ENCODE measurements around the gene OTUD5. TPM values are rescaled to one million over a fixed set of nuclear protein-coding genes. Genes with fewer than 3 reads are reported as not detected.

OTUD5 gene
- total and polyA plus RNA-seq, 2 donors from 2014 or later, result 40.2 to 56.2 TPM

DNA sequence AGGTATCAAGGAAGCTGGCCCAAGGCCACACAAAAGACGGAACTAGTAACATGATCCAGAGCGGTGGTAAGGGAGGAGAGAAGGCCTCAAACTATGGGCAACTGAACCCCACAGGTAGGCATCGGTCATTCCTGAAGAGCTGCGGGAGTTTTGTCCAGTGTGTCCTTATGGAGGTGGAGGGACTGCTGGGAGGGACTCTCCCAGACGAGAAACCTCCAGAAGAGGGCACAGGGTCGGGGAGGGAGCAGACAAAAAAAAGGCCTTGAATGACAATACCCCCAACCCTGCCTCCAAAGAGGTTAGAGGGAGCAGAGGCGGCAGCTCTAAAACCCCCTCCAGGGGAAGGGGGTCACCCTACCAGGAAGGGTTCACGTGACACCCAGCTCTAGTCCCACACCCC is 53.2 kb downstream of the OTUD5 start:
- peak in 1 of 5 donors; percentile 29 for DNase-seq
- no peak overlapping the region for H3K9ac ChIP-seq (ENCODE audit: low read length in 3 of 3)
- peaks cover 0 to 14% (median 9%) of the 10 kb centered on the region in 3 donors for H3K36me3 ChIP-seq (ENCODE audit: control insufficient read depth in 2 of 3, insufficient read depth in 3 of 3, low read length in 3 of 3)
- H3K4me1 ChIP-seq (ENCODE audit: control insufficient read depth in 2 of 3, insufficient read depth in 2 of 3, low read depth in 1 of 3, low read length in 3 of 3), result no peaks in the 10 kb centered on the region
- no peak overlapping the region for H3K4me3 ChIP-seq (ENCODE audit: low read length in 3 of 3)
- TF ChIP-seq, protein P1, sequence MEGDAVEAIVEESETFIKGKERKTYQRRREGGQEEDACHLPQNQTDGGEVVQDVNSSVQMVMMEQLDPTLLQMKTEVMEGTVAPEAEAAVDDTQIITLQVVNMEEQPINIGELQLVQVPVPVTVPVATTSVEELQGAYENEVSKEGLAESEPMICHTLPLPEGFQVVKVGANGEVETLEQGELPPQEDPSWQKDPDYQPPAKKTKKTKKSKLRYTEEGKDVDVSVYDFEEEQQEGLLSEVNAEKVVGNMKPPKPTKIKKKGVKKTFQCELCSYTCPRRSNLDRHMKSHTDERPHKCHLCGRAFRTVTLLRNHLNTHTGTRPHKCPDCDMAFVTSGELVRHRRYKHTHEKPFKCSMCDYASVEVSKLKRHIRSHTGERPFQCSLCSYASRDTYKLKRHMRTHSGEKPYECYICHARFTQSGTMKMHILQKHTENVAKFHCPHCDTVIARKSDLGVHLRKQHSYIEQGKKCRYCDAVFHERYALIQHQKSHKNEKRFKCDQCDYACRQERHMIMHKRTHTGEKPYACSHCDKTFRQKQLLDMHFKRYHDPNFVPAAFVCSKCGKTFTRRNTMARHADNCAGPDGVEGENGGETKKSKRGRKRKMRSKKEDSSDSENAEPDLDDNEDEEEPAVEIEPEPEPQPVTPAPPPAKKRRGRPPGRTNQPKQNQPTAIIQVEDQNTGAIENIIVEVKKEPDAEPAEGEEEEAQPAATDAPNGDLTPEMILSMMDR (IDR thresholded peaks at IDR 0.05; ENCODE audit: borderline replicate concordance, extremely low read depth, insufficient read depth), result no peak
- no peak overlapping the region for H3K27ac ChIP-seq (ENCODE audit: low read depth in 2 of 2, low read length in 2 of 2)
- H3K9me3 ChIP-seq (ENCODE audit: control insufficient read depth in 2 of 3, insufficient read depth in 1 of 3, low read length in 3 of 3), result no peaks in the 10 kb centered on the region
- intact Hi-C loops (cut with DNase I), result no loop called here
- no peaks in the 10 kb centered on the region for H3K27me3 ChIP-seq (ENCODE audit: control insufficient read depth, insufficient read depth, low read length)
- FAIRE-seq, result no peak

DNA sequence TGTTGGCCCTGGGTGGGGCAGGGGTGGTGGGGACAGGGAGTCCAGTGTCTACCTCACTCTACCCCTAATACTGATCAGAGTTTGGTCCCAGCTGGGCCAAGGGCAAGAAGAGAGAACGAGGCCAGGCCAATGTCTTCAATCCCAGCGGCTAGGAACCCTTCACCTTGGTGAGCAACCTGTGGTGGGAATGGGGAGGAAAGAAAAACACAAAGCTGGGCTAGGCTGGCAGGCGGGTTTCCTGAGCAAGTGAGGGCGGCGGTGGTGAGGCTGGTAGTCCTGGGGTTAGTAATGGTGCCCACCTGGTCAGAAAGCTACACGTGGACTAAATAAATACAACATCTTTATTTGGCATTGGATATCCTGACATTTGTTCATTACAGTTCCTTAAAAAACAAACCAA is 54.1 kb downstream of the OTUD5 start:
- peaks cover 0 to 14% (median 9%) of the 10 kb centered on the region in 3 donors for H3K36me3 ChIP-seq (ENCODE audit: control insufficient read depth in 2 of 3, insufficient read depth in 3 of 3, low read length in 3 of 3)
- FAIRE-seq, result no peak
- no peaks in the 10 kb centered on the region for H3K27me3 ChIP-seq (ENCODE audit: control insufficient read depth, insufficient read depth, low read length)
- H3K9ac ChIP-seq (ENCODE audit: low read length in 3 of 3), result no peak overlapping the region
- no peak overlapping the region for H3K27ac ChIP-seq (ENCODE audit: low read depth in 2 of 2, low read length in 2 of 2)
- intact Hi-C loops (cut with DNase I), result no loop called here
- no peaks in the 10 kb centered on the region for H3K9me3 ChIP-seq (ENCODE audit: control insufficient read depth in 2 of 3, insufficient read depth in 1 of 3, low read length in 3 of 3)
- peaks cover 0 to 2% (median 0%) of the 10 kb centered on the region in 3 donors for H3K4me1 ChIP-seq (ENCODE audit: control insufficient read depth in 2 of 3, insufficient read depth in 2 of 3, low read depth in 1 of 3, low read length in 3 of 3)
- no peak overlapping the region for H3K4me3 ChIP-seq (ENCODE audit: low read length in 3 of 3)
- TF ChIP-seq, protein P1 (IDR thresholded peaks at IDR 0.05; ENCODE audit: borderline replicate concordance, extremely low read depth, insufficient read depth), result no peak
- peak in 1 of 5 donors; percentile 36 for DNase-seq

DNA sequence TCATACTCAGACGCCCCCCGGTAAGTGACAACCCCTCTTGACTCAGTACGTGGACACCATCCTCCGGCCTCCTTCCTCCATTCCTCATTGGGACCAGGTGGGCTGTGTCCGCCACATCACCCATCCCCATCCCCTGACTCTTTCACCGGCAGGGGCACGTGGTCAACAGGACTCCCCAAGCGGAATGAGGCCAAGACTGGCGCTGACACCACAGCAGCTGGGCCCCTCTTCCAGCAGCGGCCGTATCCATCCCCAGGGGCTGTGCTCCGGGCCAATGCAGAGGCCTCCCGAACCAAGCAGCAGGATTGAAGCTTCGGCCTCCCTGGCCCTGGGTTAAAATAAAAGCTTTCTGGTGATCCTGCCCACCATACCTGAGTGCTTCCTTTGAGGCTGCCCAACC is 54.6 kb downstream of the OTUD5 start:
- Histone ChIP-seq H3K9me3 (ENCODE audit: control insufficient read depth in 2 of 3, insufficient read depth in 1 of 3, low read length in 3 of 3) (no peaks in the 10 kb centered on the region), H3K27me3 (ENCODE audit: control insufficient read depth, insufficient read depth, low read length) (no peaks in the 10 kb centered on the region), H3K4me3 (ENCODE audit: low read length in 3 of 3) (no peak overlapping the region), H3K36me3 (ENCODE audit: control insufficient read depth in 2 of 3, insufficient read depth in 3 of 3, low read length in 3 of 3) (peaks cover 0 to 14% (median 9%) of the 10 kb centered on the region in 3 donors), H3K4me1 (ENCODE audit: control insufficient read depth in 2 of 3, insufficient read depth in 2 of 3, low read depth in 1 of 3, low read length in 3 of 3) (peaks cover 0 to 2% (median 0%) of the 10 kb centered on the region in 3 donors), H3K9ac (ENCODE audit: low read length in 3 of 3) (no peak overlapping the region), H3K27ac (ENCODE audit: low read depth in 2 of 2, low read length in 2 of 2) (no peak overlapping the region)
- intact Hi-C loops (cut with DNase I), result no loop called here
- DNase-seq (peak in 1 of 5 donors; percentile 60), FAIRE-seq (no peak)
- TF ChIP-seq, protein P1 (IDR thresholded peaks at IDR 0.05; ENCODE audit: borderline replicate concordance, extremely low read depth, insufficient read depth), result no peak

DNA sequence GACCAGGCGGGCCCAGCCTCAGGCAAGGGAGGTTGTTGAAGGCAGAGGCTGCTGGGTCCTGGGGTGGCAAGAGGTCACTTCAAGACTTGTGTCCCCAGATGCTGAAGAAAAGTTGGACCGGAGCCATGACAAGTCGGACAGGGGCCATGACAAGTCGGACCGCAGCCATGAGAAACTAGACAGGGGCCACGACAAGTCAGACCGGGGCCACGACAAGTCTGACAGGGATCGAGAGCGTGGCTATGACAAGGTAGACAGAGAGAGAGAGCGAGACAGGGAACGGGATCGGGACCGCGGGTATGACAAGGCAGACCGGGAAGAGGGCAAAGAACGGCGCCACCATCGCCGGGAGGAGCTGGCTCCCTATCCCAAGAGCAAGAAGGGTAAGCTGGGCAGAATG is 55.3 kb downstream of the OTUD5 start:
- DNase-seq (peak in 1 of 5 donors; percentile 66), FAIRE-seq (no peak)
- no peak overlapping the region for H3K9ac ChIP-seq (ENCODE audit: low read length in 3 of 3)
- no peak overlapping the region for H3K27ac ChIP-seq (ENCODE audit: low read depth in 2 of 2, low read length in 2 of 2)
- TF ChIP-seq, protein P1 (IDR thresholded peaks at IDR 0.05; ENCODE audit: borderline replicate concordance, extremely low read depth, insufficient read depth), result no peak
- H3K36me3 ChIP-seq (ENCODE audit: control insufficient read depth in 2 of 3, insufficient read depth in 3 of 3, low read length in 3 of 3), result peaks cover 0 to 14% (median 9%) of the 10 kb centered on the region in 3 donors
- intact Hi-C loops (cut with DNase I), result no loop called here
- no peaks in the 10 kb centered on the region for H3K9me3 ChIP-seq (ENCODE audit: control insufficient read depth in 2 of 3, insufficient read depth in 1 of 3, low read length in 3 of 3)
- H3K27me3 ChIP-seq (ENCODE audit: control insufficient read depth, insufficient read depth, low read length), result no peaks in the 10 kb centered on the region
- no peak overlapping the region for H3K4me3 ChIP-seq (ENCODE audit: low read length in 3 of 3)
- peaks cover 0 to 2% (median 0%) of the 10 kb centered on the region in 3 donors for H3K4me1 ChIP-seq (ENCODE audit: control insufficient read depth in 2 of 3, insufficient read depth in 2 of 3, low read depth in 1 of 3, low read length in 3 of 3)
